Rectal smooth muscle tissue (tissue), 1 donor: ENCODE results near the gene STX10.

Experiments used
- H3K27ac ChIP-seq: one replicate; pipeline ENCODE4 v1.7.0; 2013; ENCODE audit warnings: low read depth, low read length, inconsistent platforms
- H3K27me3 ChIP-seq: one replicate; pipeline ENCODE4 v1.7.0; 2013; ENCODE audit warnings: low read length; ENCODE audit not compliant: control insufficient read depth, insufficient read depth
- H3K36me3 ChIP-seq: one replicate; pipeline ENCODE4 v1.7.0; 2013; ENCODE audit warnings: low read length; ENCODE audit not compliant: control insufficient read depth, insufficient read depth
- H3K4me1 ChIP-seq: one replicate; pipeline ENCODE4 v1.7.0; 2013; ENCODE audit warnings: low read length; ENCODE audit not compliant: control insufficient read depth, insufficient read depth
- H3K4me3 ChIP-seq: one replicate; pipeline ENCODE4 v1.7.0; 2013; ENCODE audit warnings: low read length
- H3K9ac ChIP-seq: one replicate; pipeline ENCODE4 v1.7.0; 2013; ENCODE audit warnings: low read length

STX10 gene

DNA sequence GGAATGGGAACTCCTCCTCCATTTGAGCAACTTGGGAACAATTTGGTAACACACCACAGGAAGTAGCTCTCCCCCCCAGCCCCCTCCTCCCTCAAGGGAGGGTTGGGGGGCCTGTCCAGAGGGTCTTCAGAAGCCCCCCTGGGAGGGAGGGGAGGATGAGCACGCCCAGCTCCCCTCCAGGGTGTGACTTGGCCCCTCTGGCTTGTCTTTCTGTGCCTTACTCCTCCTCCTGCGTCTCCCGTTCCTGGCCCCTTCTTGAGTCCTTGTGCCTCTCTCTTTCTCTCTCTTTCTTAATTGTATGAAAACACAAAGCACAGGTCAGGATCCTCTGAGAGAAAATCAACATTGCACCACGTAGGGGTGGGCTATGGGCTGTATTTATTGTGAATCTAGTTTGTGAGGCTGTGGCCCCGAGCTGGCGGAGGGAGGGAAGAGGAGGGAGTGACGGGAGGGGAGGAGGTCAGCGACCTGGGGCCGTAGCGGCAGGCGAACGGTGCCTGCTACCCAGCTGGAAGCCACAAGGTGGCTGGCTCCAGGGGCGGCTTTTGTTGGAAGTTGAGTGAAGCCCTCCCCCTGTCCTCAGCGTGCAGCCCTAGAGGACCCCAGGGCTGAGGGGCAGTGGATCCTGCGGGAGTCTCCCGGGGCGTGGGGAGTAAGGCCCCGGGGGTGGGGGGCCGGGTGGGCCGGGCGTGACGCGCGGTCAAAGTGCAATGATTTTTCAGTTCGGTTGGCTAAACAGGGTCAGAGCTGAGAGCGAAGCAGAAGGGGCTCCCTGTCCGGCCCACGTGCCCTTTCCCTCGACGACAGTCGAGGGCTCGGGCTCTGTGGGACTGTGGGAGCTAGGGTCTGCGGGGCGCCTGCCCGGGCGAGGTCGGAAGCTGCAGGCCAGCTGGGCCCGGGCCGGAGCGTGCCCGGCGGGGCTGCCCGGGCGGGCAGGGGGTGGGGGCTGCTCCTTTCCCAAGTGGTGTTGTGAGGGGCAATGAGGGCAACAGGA lies 53.9 kb downstream of the STX10 start:
- Histone ChIP-seq H3K36me3 (no peaks in the 10 kb centered on the region), H3K4me1 (peaks cover 25% of the 10 kb centered on the region), H3K27me3 (no peaks in the 10 kb centered on the region), H3K9ac (no peak overlapping the region), H3K4me3 (peak overlapping the region; percentile 22), H3K27ac (peak overlapping the region; percentile 51)

GRCh38 chr19:13095393-13095784 lies 54.8 kb downstream of the STX10 start:
- H3K4me1 ChIP-seq = peaks cover 30% of the 10 kb centered on the region
- H3K27ac ChIP-seq = no peak overlapping the region
- no peak overlapping the region for H3K4me3 ChIP-seq
- no peaks in the 10 kb centered on the region for H3K36me3 ChIP-seq
- no peaks in the 10 kb centered on the region for H3K27me3 ChIP-seq
- no peak overlapping the region for H3K9ac ChIP-seq

DNA sequence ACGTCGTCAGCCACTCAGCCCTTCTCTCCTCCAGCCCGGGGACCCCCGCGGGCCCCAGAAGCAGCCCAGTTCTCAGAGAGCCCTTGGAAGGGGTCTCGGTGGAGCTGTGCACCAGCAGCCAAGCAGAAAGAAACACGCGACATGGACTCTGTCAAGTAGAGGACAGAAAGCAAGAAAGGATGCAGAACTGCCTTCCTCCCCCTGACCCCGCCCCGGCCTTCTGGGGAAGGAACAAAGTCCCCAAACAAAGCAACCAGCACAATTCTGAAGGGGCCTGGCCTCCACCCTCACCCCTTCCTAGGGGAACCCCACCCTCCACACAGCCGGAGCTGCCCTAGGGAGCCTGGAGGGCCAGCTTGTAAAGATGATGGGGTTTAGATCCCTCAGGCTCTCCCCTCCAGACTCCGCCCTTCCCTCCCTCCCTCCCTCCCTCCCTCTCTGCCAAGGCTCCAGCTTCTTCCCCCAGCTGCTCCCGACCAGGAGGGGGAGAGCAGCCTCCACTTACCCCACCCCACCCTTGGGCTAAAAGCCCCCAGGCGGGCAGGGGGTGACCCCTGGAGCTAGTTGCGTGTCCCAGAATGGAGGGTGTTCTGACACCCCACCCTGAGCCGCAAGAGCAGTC lies 55.3 kb downstream of the STX10 start:
- H3K27me3 ChIP-seq = no peaks in the 10 kb centered on the region
- peaks cover 30% of the 10 kb centered on the region for H3K4me1 ChIP-seq
- no peak overlapping the region for H3K27ac ChIP-seq
- H3K9ac ChIP-seq = no peak overlapping the region
- H3K36me3 ChIP-seq = peaks cover 3% of the 10 kb centered on the region
- no peak overlapping the region for H3K4me3 ChIP-seq

DNA sequence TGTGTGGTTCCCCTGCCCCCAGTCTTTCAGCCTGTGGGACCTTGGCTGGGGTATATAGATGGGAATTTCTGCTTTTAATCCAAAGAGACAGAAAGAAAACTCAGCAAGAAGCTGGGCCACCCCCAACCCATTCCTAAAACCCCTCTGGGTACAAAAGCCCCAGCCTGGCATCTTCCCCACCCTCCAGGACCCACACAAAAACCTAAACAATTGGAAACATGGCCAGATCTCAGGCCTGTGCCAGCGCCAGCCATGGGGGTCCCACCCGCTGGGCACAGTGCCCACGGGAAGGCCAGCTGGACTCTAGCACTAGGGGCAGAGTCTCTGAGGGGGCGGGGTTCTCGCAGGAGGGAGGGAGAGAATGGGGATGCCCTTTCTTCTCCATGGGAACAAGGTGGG lies 56.1 kb downstream of the STX10 start:
- Histone ChIP-seq H3K4me1 (peaks cover 30% of the 10 kb centered on the region), H3K9ac (no peak overlapping the region), H3K27ac (peak overlapping the region; percentile 28)

More for the DNA sequence above, 56.1 kb downstream of the STX10 start:
- Histone ChIP-seq H3K4me3 (no peak overlapping the region), H3K27me3 (no peaks in the 10 kb centered on the region), H3K36me3 (peaks cover 3% of the 10 kb centered on the region)
